Measurements from ENCODE around the gene AGAP1. TPM values are rescaled to one million over a fixed set of nuclear protein-coding genes. Genes with fewer than 3 reads are reported as not detected.

AGAP1 gene
- total RNA-seq, 1 donor from 2014 or later, result 43.9 TPM

GRCh38 chr2:236092714-236093113 is 598.9 kb downstream of the AGAP1 start:
- TF ChIP-seq CTCF (IDR thresholded peaks at IDR 0.05; ENCODE audit: unreplicated experiment), result no peak
- H3K9me3 Mint-ChIP-seq (ENCODE audit: unreplicated experiment), result no peaks in the 10 kb centered on the region
- no peaks in the 10 kb centered on the region for H3K27me3 Mint-ChIP-seq (ENCODE audit: unreplicated experiment)
- no peaks in the 10 kb centered on the region for H3K36me3 Mint-ChIP-seq (ENCODE audit: low read depth, unreplicated experiment)
- no peak for DNase-seq (ENCODE audit: low spot score)
- peak overlapping the region; percentile 9 for H3K27ac Mint-ChIP-seq (ENCODE audit: unreplicated experiment)
- no peak overlapping the region for H3K4me3 Mint-ChIP-seq (ENCODE audit: unreplicated experiment)
- peaks cover 7% of the 10 kb centered on the region for H3K4me1 Mint-ChIP-seq (ENCODE audit: unreplicated experiment)

GRCh38 chr2:236093134-236093533 is 599.3 kb downstream of the AGAP1 start:
- no peaks in the 10 kb centered on the region for H3K27me3 Mint-ChIP-seq (ENCODE audit: unreplicated experiment)
- DNase-seq (ENCODE audit: low spot score), result no peak
- no peaks in the 10 kb centered on the region for H3K36me3 Mint-ChIP-seq (ENCODE audit: low read depth, unreplicated experiment)
- no peak for TF ChIP-seq CTCF (IDR thresholded peaks at IDR 0.05; ENCODE audit: unreplicated experiment)
- peak overlapping the region; percentile 9 for H3K27ac Mint-ChIP-seq (ENCODE audit: unreplicated experiment)
- no peak overlapping the region for H3K4me3 Mint-ChIP-seq (ENCODE audit: unreplicated experiment)
- H3K4me1 Mint-ChIP-seq (ENCODE audit: unreplicated experiment), result peaks cover 6% of the 10 kb centered on the region
- no peaks in the 10 kb centered on the region for H3K9me3 Mint-ChIP-seq (ENCODE audit: unreplicated experiment)

- DNase-seq (ENCODE audit: low spot score), result no peak
- Mint-ChIP-seq H3K4me3 (ENCODE audit: unreplicated experiment) (no peak overlapping the region), H3K4me1 (ENCODE audit: unreplicated experiment) (peaks cover 1% of the 10 kb centered on the region), H3K27ac (ENCODE audit: unreplicated experiment) (no peak overlapping the region), H3K27me3 (ENCODE audit: unreplicated experiment) (no peaks in the 10 kb centered on the region), H3K9me3 (ENCODE audit: unreplicated experiment) (no peaks in the 10 kb centered on the region), H3K36me3 (ENCODE audit: low read depth, unreplicated experiment) (no peaks in the 10 kb centered on the region)
- TF ChIP-seq CTCF (IDR thresholded peaks at IDR 0.05; ENCODE audit: unreplicated experiment), result no peak
These were observed 601.7 kb downstream of the AGAP1 start for GRCh38 chr2:236095504-236095903.

GRCh38 chr2:236101311-236101950 is 607.6 kb downstream of the AGAP1 start:
- no peaks in the 10 kb centered on the region for H3K36me3 Mint-ChIP-seq (ENCODE audit: low read depth, unreplicated experiment)
- H3K27ac Mint-ChIP-seq (ENCODE audit: unreplicated experiment), result no peak overlapping the region
- H3K27me3 Mint-ChIP-seq (ENCODE audit: unreplicated experiment), result peaks cover 5% of the 10 kb centered on the region
- no peak for TF ChIP-seq CTCF (IDR thresholded peaks at IDR 0.05; ENCODE audit: unreplicated experiment)
- H3K4me3 Mint-ChIP-seq (ENCODE audit: unreplicated experiment), result no peak overlapping the region
- DNase-seq (ENCODE audit: low spot score), result no peak
- no peaks in the 10 kb centered on the region for H3K9me3 Mint-ChIP-seq (ENCODE audit: unreplicated experiment)
- H3K4me1 Mint-ChIP-seq (ENCODE audit: unreplicated experiment), result peaks cover 30% of the 10 kb centered on the region

GRCh38 chr2:236102971-236103370 is 609.1 kb downstream of the AGAP1 start:
- no peak for DNase-seq (ENCODE audit: low spot score)
- Mint-ChIP-seq H3K4me3 (ENCODE audit: unreplicated experiment) (no peak overlapping the region), H3K36me3 (ENCODE audit: low read depth, unreplicated experiment) (no peaks in the 10 kb centered on the region), H3K9me3 (ENCODE audit: unreplicated experiment) (no peaks in the 10 kb centered on the region), H3K27me3 (ENCODE audit: unreplicated experiment) (peaks cover 5% of the 10 kb centered on the region), H3K27ac (ENCODE audit: unreplicated experiment) (peak overlapping the region; percentile 70), H3K4me1 (ENCODE audit: unreplicated experiment) (peaks cover 38% of the 10 kb centered on the region)
- no peak for TF ChIP-seq CTCF (IDR thresholded peaks at IDR 0.05; ENCODE audit: unreplicated experiment)
